ENCODE results near the gene KMT2C.

The KMT2C gene

GRCh38 chr7:152152267-152152666 lies 283.5 kb downstream of the KMT2C start:
- Histone ChIP-seq H3K4me1 (ENCODE audit: low read length) (no peaks in the 10 kb centered on the region), H4K20me1 (ENCODE audit: insufficient read depth, low read length) (0 out of 2 replicates have a peak, but pooled peaks cover 5% of the 10 kb centered on the region), H3K27ac (ENCODE audit: low read length) (no peak overlapping the region), H2AFZ (ENCODE audit: low read depth, low read length) (no peak overlapping the region), H3K79me2 (ENCODE audit: low read length) (no peaks in the 10 kb centered on the region), H3K4me2 (ENCODE audit: low read length) (no peak overlapping the region), H3K36me3 (replicated peaks; ENCODE audit: low read depth, low read length) (peaks cover 64% of the 10 kb centered on the region), H3K4me3 (ENCODE audit: low read length) (no peak overlapping the region), H3K27me3 (ENCODE audit: low read depth, low read length) (no peaks in the 10 kb centered on the region), H3K9ac (ENCODE audit: low read length) (no peak overlapping the region), H3K9me3 (ENCODE audit: insufficient read depth, low read length) (no peaks in the 10 kb centered on the region)
- TF ChIP-seq, protein P1, sequence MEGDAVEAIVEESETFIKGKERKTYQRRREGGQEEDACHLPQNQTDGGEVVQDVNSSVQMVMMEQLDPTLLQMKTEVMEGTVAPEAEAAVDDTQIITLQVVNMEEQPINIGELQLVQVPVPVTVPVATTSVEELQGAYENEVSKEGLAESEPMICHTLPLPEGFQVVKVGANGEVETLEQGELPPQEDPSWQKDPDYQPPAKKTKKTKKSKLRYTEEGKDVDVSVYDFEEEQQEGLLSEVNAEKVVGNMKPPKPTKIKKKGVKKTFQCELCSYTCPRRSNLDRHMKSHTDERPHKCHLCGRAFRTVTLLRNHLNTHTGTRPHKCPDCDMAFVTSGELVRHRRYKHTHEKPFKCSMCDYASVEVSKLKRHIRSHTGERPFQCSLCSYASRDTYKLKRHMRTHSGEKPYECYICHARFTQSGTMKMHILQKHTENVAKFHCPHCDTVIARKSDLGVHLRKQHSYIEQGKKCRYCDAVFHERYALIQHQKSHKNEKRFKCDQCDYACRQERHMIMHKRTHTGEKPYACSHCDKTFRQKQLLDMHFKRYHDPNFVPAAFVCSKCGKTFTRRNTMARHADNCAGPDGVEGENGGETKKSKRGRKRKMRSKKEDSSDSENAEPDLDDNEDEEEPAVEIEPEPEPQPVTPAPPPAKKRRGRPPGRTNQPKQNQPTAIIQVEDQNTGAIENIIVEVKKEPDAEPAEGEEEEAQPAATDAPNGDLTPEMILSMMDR (IDR thresholded peaks at IDR 0.05; ENCODE audit: low read depth, low read length): no peak
- TF ChIP-seq EZH2phosphoT487 (IDR thresholded peaks at IDR 0.05; ENCODE audit: low read depth): no peak

DNA sequence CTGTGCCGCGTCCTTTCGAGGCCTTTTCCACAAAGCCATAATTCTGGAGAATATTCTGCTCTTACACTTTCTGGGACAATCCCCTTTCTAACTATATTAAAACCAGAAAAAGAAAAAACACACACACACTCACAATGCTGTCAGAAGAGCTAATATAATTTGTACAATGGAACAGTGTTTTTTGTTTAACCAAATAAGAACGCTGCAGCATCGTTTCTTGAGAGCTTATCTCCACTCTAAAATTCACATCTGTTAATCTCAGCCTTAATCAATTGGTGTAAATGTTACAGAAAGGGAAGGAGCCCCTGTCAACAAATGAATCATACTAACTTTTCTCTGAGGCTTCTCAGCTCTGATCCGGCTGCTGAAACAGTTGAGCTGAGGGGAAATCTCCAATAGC lies 286.4 kb downstream of the KMT2C start:
- H3K9me3 ChIP-seq (ENCODE audit: insufficient read depth, low read length): no peaks in the 10 kb centered on the region
- no peak overlapping the region for H3K4me2 ChIP-seq (ENCODE audit: low read length)
- TF ChIP-seq, protein P1 (IDR thresholded peaks at IDR 0.05; ENCODE audit: low read depth, low read length): no peak
- no peak for TF ChIP-seq EZH2phosphoT487 (IDR thresholded peaks at IDR 0.05; ENCODE audit: low read depth)
- H3K27ac ChIP-seq (ENCODE audit: low read length): no peak overlapping the region
- no peak overlapping the region for H3K4me3 ChIP-seq (ENCODE audit: low read length)
- H3K79me2 ChIP-seq (ENCODE audit: low read length): no peaks in the 10 kb centered on the region
- no peak overlapping the region for H3K9ac ChIP-seq (ENCODE audit: low read length)
- H2AFZ ChIP-seq (ENCODE audit: low read depth, low read length): no peak overlapping the region
- H3K27me3 ChIP-seq (ENCODE audit: low read depth, low read length): no peaks in the 10 kb centered on the region
- H4K20me1 ChIP-seq (ENCODE audit: insufficient read depth, low read length): 0 out of 2 replicates have a peak, but pooled peaks cover 8% of the 10 kb centered on the region
- no peaks in the 10 kb centered on the region for H3K4me1 ChIP-seq (ENCODE audit: low read length)
- peaks cover 72% of the 10 kb centered on the region for H3K36me3 ChIP-seq (replicated peaks; ENCODE audit: low read depth, low read length)

- no peak overlapping the region for H3K27ac ChIP-seq (ENCODE audit: low read length)
- H3K27me3 ChIP-seq (ENCODE audit: low read depth, low read length): no peaks in the 10 kb centered on the region
- H3K9me3 ChIP-seq (ENCODE audit: insufficient read depth, low read length): no peaks in the 10 kb centered on the region
- H3K4me3 ChIP-seq (ENCODE audit: low read length): no peak overlapping the region
- 0 out of 2 replicates have a peak, but pooled peaks cover 8% of the 10 kb centered on the region for H4K20me1 ChIP-seq (ENCODE audit: insufficient read depth, low read length)
- H3K4me2 ChIP-seq (ENCODE audit: low read length): no peak overlapping the region
- H2AFZ ChIP-seq (ENCODE audit: low read depth, low read length): no peak overlapping the region
- H3K4me1 ChIP-seq (ENCODE audit: low read length): no peaks in the 10 kb centered on the region
- no peak overlapping the region for H3K9ac ChIP-seq (ENCODE audit: low read length)
- H3K79me2 ChIP-seq (ENCODE audit: low read length): no peaks in the 10 kb centered on the region
- TF ChIP-seq, protein P1 (IDR thresholded peaks at IDR 0.05; ENCODE audit: low read depth, low read length): no peak
- no peak for TF ChIP-seq EZH2phosphoT487 (IDR thresholded peaks at IDR 0.05; ENCODE audit: low read depth)
- H3K36me3 ChIP-seq (replicated peaks; ENCODE audit: low read depth, low read length): peaks cover 74% of the 10 kb centered on the region
Measured at GRCh38 chr7:152148706-152149105, 287.1 kb downstream of the KMT2C start.

- H2AFZ ChIP-seq (ENCODE audit: low read depth, low read length): no peak overlapping the region
- no peaks in the 10 kb centered on the region for H3K79me2 ChIP-seq (ENCODE audit: low read length)
- no peak for TF ChIP-seq EZH2phosphoT487 (IDR thresholded peaks at IDR 0.05; ENCODE audit: low read depth)
- TF ChIP-seq, protein P1 (IDR thresholded peaks at IDR 0.05; ENCODE audit: low read depth, low read length): peak; percentile 63
- no peak overlapping the region for H3K27ac ChIP-seq (ENCODE audit: low read length)
- H3K9ac ChIP-seq (ENCODE audit: low read length): no peak overlapping the region
- H3K36me3 ChIP-seq (replicated peaks; ENCODE audit: low read depth, low read length): peaks cover 67% of the 10 kb centered on the region
- H3K9me3 ChIP-seq (ENCODE audit: insufficient read depth, low read length): no peaks in the 10 kb centered on the region
- no peaks in the 10 kb centered on the region for H3K27me3 ChIP-seq (ENCODE audit: low read depth, low read length)
- no peaks in the 10 kb centered on the region for H3K4me1 ChIP-seq (ENCODE audit: low read length)
- H3K4me2 ChIP-seq (ENCODE audit: low read length): no peak overlapping the region
- H4K20me1 ChIP-seq (ENCODE audit: insufficient read depth, low read length): 0 out of 2 replicates have a peak, but pooled peaks cover 8% of the 10 kb centered on the region
- H3K4me3 ChIP-seq (ENCODE audit: low read length): no peak overlapping the region
Measured at GRCh38 chr7:152145853-152146466, 289.8 kb downstream of the KMT2C start.

Data from OCI-LY3 (cell line).